ENCODE results near the gene UBQLN1. TPM values are rescaled to one million over a fixed set of nuclear protein-coding genes. Genes with fewer than 3 reads are reported as not detected.

UBQLN1 gene
- total RNA-seq, 2 experiments from 2014 or later = 178 to 185 TPM

GRCh38 chr9:83698976-83699585 is 8.7 kb downstream of the UBQLN1 start:
- POLR2A ChIA-PET = interaction anchor here (1.6 kb wide), 1 partner anchor 9 kb away, joined by 5 read pairs; the partner anchor contains the start of gene UBQLN1
- intact Hi-C loops (cut with DNase I, micrococcal nuclease) = no loop called here
- Mint-ChIP-seq H3K27ac (peak overlapping the region; percentile 39), H3K27me3 (no peaks in the 10 kb centered on the region), H3K36me3 (ENCODE audit: low read depth) (peaks cover 17% of the 10 kb centered on the region), H3K9me3 (no peaks in the 10 kb centered on the region), H3K4me1 (ENCODE audit: low read depth) (peaks cover 84% of the 10 kb centered on the region), H3K4me3 (peak overlapping the region; percentile 40)
- Histone ChIP-seq H3K4me3 (ENCODE audit: low read length) (no peak overlapping the region), H3K27ac (ENCODE audit: low read depth in 1 of 2, low read length in 2 of 2) (no peak overlapping the region), H3K4me1 (ENCODE audit: insufficient read depth, low read length) (peaks cover 46% of the 10 kb centered on the region), H3K27me3 (ENCODE audit: control insufficient read depth in 1 of 2, insufficient read depth in 2 of 2, low read length in 2 of 2) (no peaks in the 10 kb centered on the region), H3K36me3 (ENCODE audit: insufficient read depth, low read length) (no peaks in the 10 kb centered on the region), H3K9me3 (ENCODE audit: control insufficient read depth in 1 of 2, insufficient read depth in 1 of 2, low read length in 2 of 2) (no peaks in the 10 kb centered on the region)
- no peak for TF ChIP-seq CTCF (IDR thresholded peaks at IDR 0.05)
- no peak for ATAC-seq (ENCODE audit: poor library complexity)
- CTCF ChIA-PET = interaction anchor here (0.7 to 1.7 kb wide), 2 partner anchors 9 to 100 kb away, joined by 3 read pairs; no protein-coding TSS in a partner anchor
- no peak for DNase-seq

DNA sequence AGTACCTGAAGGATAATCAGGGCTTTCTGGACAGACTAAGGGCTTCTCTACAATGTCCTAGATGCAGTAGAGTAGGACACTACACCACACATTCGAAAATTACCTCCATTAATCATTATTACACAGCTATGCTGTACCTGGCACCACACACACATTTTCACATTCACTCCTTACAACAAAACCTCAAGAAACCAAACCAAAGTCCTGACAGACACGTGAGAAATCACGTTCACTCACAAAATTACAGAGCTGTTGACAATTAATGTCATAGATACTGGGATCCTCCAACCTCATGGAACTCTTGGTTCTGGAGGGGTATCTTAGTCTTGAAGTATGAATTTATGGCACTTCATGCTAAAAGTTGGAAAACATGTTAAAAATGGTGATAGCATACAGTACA is 16.3 kb downstream of the UBQLN1 start:
- TF ChIP-seq CTCF (IDR thresholded peaks at IDR 0.05) = no peak
- ChIA-PET CTCF (no interaction called here), POLR2A (interaction anchor here (0.9 to 2.5 kb wide), 2 partner anchors 16 to 69 kb away, joined by 3 to 12 read pairs; partner anchors contain the start of genes IDNK and UBQLN1)
- Mint-ChIP-seq H3K27ac (peak overlapping the region; percentile 16), H3K4me3 (peak overlapping the region; percentile 27), H3K4me1 (ENCODE audit: low read depth) (peaks cover 92% of the 10 kb centered on the region), H3K36me3 (ENCODE audit: low read depth) (peaks cover 12% of the 10 kb centered on the region), H3K27me3 (no peaks in the 10 kb centered on the region), H3K9me3 (no peaks in the 10 kb centered on the region)
- Histone ChIP-seq H3K4me1 (ENCODE audit: insufficient read depth, low read length) (peaks cover 28% of the 10 kb centered on the region), H3K36me3 (ENCODE audit: insufficient read depth, low read length) (peaks cover 3% of the 10 kb centered on the region), H3K27ac (ENCODE audit: low read depth in 1 of 2, low read length in 2 of 2) (no peak overlapping the region), H3K4me3 (ENCODE audit: low read length) (no peak overlapping the region), H3K9me3 (ENCODE audit: control insufficient read depth in 1 of 2, insufficient read depth in 1 of 2, low read length in 2 of 2) (no peaks in the 10 kb centered on the region), H3K27me3 (ENCODE audit: control insufficient read depth in 1 of 2, insufficient read depth in 2 of 2, low read length in 2 of 2) (no peaks in the 10 kb centered on the region)
- DNase-seq (no peak), ATAC-seq (ENCODE audit: poor library complexity) (no peak)
- intact Hi-C loops (cut with DNase I, micrococcal nuclease) = no loop called here

GRCh38 chr9:83688921-83689320 is 18.8 kb downstream of the UBQLN1 start:
- Mint-ChIP-seq H3K4me1 (ENCODE audit: low read depth) (peaks cover 85% of the 10 kb centered on the region), H3K36me3 (ENCODE audit: low read depth) (peaks cover 24% of the 10 kb centered on the region), H3K9me3 (no peaks in the 10 kb centered on the region), H3K27me3 (no peaks in the 10 kb centered on the region), H3K4me3 (no peak overlapping the region), H3K27ac (peak overlapping the region; percentile 32)
- Histone ChIP-seq H3K27ac (ENCODE audit: low read depth in 1 of 2, low read length in 2 of 2) (no peak overlapping the region), H3K4me3 (ENCODE audit: low read length) (no peak overlapping the region), H3K27me3 (ENCODE audit: control insufficient read depth in 1 of 2, insufficient read depth in 2 of 2, low read length in 2 of 2) (no peaks in the 10 kb centered on the region), H3K36me3 (ENCODE audit: insufficient read depth, low read length) (peaks cover 5% of the 10 kb centered on the region), H3K9me3 (ENCODE audit: control insufficient read depth in 1 of 2, insufficient read depth in 1 of 2, low read length in 2 of 2) (no peaks in the 10 kb centered on the region), H3K4me1 (ENCODE audit: insufficient read depth, low read length) (peaks cover 17% of the 10 kb centered on the region)
- no peak for ATAC-seq (ENCODE audit: poor library complexity)
- CTCF ChIA-PET = interaction anchor here (0.8 kb wide), 1 partner anchor 9 kb away, joined by 3 read pairs; no protein-coding TSS in a partner anchor
- POLR2A ChIA-PET = interaction anchor here (0.8 to 1.9 kb wide), 2 partner anchors 18 to 19 kb away, joined by 3 to 8 read pairs; partner anchors contain the start of gene UBQLN1
- intact Hi-C loops (cut with DNase I, micrococcal nuclease) = no loop called here
- no peak for DNase-seq
- TF ChIP-seq CTCF (IDR thresholded peaks at IDR 0.05) = no peak

Data from CD4-positive, alpha-beta T cell (primary cell).